Lung microvascular endothelial cell (primary cell): Measurements from ENCODE around the gene NCKAP5. TPM values are rescaled to one million over a fixed set of nuclear protein-coding genes. Genes with fewer than 3 reads are reported as not detected.

Source experiments
- DNase-seq, 2 donors: peaks; one replicate each; pipeline versions ENCODE4 v3.0.0 to v3.0.0-alpha.2; 2010; ENCODE audit warnings: low read depth in 2 of 2
- total RNA-seq: library from RNA; depleted of rRNA; stranded (reverse); fragments of >200 nt; gene quantifications from 2 replicates; pipeline ENCODE4 v1.2.1, GENCODE V29; 2014

The NCKAP5 gene
- total RNA-seq, 1 donor from 2014 or later: under 0.01 TPM

- DNase-seq: no peak
Measured at GRCh38 chr2:132953771-132954170, 614.5 kb downstream of the NCKAP5 start.

GRCh38 chr2:132951008-132951714 is 617.1 kb downstream of the NCKAP5 start:
- DNase-seq: no peak

- no peak for DNase-seq
Measured at GRCh38 chr2:132949108-132949507, 619.2 kb downstream of the NCKAP5 start.

- no peak for DNase-seq
Measured at GRCh38 chr2:132948211-132948610, 620.1 kb downstream of the NCKAP5 start.

- peak in 1 of 2 donors; percentile 2 for DNase-seq
Measured at GRCh38 chr2:132943829-132944228, 624.4 kb downstream of the NCKAP5 start.

GRCh38 chr2:132941296-132942020 is 626.8 kb downstream of the NCKAP5 start:
- no peak for DNase-seq

GRCh38 chr2:132937629-132938028 is 630.6 kb downstream of the NCKAP5 start:
- peak in 1 of 2 donors; percentile 5 for DNase-seq

GRCh38 chr2:132936791-132937190 is 631.5 kb downstream of the NCKAP5 start:
- DNase-seq: no peak

GRCh38 chr2:132936261-132936660 is 632.0 kb downstream of the NCKAP5 start:
- DNase-seq: peak in 1 of 2 donors; percentile 23

GRCh38 chr2:132929786-132930185 is 638.5 kb downstream of the NCKAP5 start:
- DNase-seq: no peak

GRCh38 chr2:132923787-132924186 is 644.5 kb downstream of the NCKAP5 start:
- DNase-seq: peak in 1 of 2 donors; percentile 9

- DNase-seq: no peak
Measured at GRCh38 chr2:132915812-132916549, 652.3 kb downstream of the NCKAP5 start.

GRCh38 chr2:132911726-132912724 is 656.2 kb downstream of the NCKAP5 start:
- DNase-seq: no peak

- no peak for DNase-seq
Measured at GRCh38 chr2:132910432-132910831, 657.8 kb downstream of the NCKAP5 start.

- DNase-seq: no peak
Measured at GRCh38 chr2:132909427-132909826, 658.8 kb downstream of the NCKAP5 start.

- DNase-seq: no peak
Measured at GRCh38 chr2:132904142-132904842, 664.0 kb downstream of the NCKAP5 start.

- DNase-seq: no peak
Measured at GRCh38 chr2:132902626-132903025, 665.6 kb downstream of the NCKAP5 start.

GRCh38 chr2:132901661-132902060 is 666.6 kb downstream of the NCKAP5 start:
- DNase-seq: no peak

- DNase-seq: no peak
Measured at GRCh38 chr2:132897111-132897510, 671.2 kb downstream of the NCKAP5 start.

- no peak for DNase-seq
Measured at GRCh38 chr2:132896073-132896472, 672.2 kb downstream of the NCKAP5 start.
